CD4-positive, alpha-beta T cell (primary cell): ENCODE results near the gene SLC27A2. TPM values are rescaled to one million over a fixed set of nuclear protein-coding genes. Genes with fewer than 3 reads are reported as not detected.

Experiments
- ATAC-seq: fragments of 200-7000 bp; cut with Tn5 transposase; one replicate; pipeline ENCODE4 v1.10.0; 2022; ENCODE audit warnings: mild to moderate bottlenecking; ENCODE audit not compliant: poor library complexity
- CTCF ChIA-PET: fragments of 350-600 bp; sonication (Branson Sonifier 250); formaldehyde crosslinking; loops from one replicate; lab custom pipeline; 2021; ENCODE audit warnings: antibody characterized with exemption, inconsistent platforms; lab: Charles Lee
- POLR2A ChIA-PET: fragments of 350-600 bp; sonication (Branson Sonifier 250); formaldehyde crosslinking; loops from one replicate; lab custom pipeline; 2021; ENCODE audit warnings: antibody characterized with exemption, inconsistent platforms; lab: Charles Lee
- DNase-seq, 14 experiments: peaks; one replicate each; pipeline ENCODE4 v3.0.0-alpha.2; 2013 to 2020; ENCODE audit warnings: mixed read lengths in 2 of 14
- H3K27ac ChIP-seq, 2 donors: one replicate each; pipeline versions ENCODE4 v1.5.1 to v1.7.0; 2013; ENCODE audit warnings: low read length in 2 of 2, low read depth in 1 of 2, mild to moderate bottlenecking in 1 of 2
- H3K27me3 ChIP-seq, 2 experiments: 1 replicate in 1 of 2; 2 replicates in 1 of 2; pipeline versions ENCODE4 v1.6.1 to v1.7.0; 2013; ENCODE audit warnings: low read length in 2 of 2, control low read depth in 1 of 2, mild to moderate bottlenecking in 1 of 2, moderate library complexity in 1 of 2; ENCODE audit not compliant: insufficient read depth in 2 of 2, control insufficient read depth in 1 of 2
- H3K36me3 ChIP-seq: one replicate; pipeline ENCODE4 v1.6.1; 2013; ENCODE audit warnings: low read length, control low read depth; ENCODE audit not compliant: insufficient read depth
- H3K4me1 ChIP-seq: one replicate; pipeline ENCODE4 v1.6.1; 2013; ENCODE audit warnings: low read length, control low read depth; ENCODE audit not compliant: insufficient read depth
- H3K4me3 ChIP-seq: one replicate; pipeline ENCODE4 v1.5.1; 2013; ENCODE audit warnings: mild to moderate bottlenecking, low read length, moderate library complexity
- H3K9me3 ChIP-seq, 2 experiments: 1 replicate in 1 of 2; 2 replicates in 1 of 2; pipeline versions ENCODE4 v1.6.1 to v1.7.0; 2013; ENCODE audit warnings: low read length in 2 of 2, mild to moderate bottlenecking in 2 of 2, control low read depth in 1 of 2, moderate library complexity in 1 of 2; ENCODE audit not compliant: control insufficient read depth in 1 of 2, insufficient read depth in 1 of 2
- H3K27ac Mint-ChIP-seq: one replicate; pipeline ENCODE4 v1.8.0; 2020; ENCODE audit warnings: mixed read lengths
- H3K27me3 Mint-ChIP-seq: one replicate; pipeline ENCODE4 v1.8.0; 2021; ENCODE audit warnings: mixed read lengths
- H3K36me3 Mint-ChIP-seq: one replicate; pipeline ENCODE4 v1.8.0; 2021; ENCODE audit warnings: low read depth, mixed read lengths
- H3K4me1 Mint-ChIP-seq: one replicate; pipeline ENCODE4 v1.8.0; 2021; ENCODE audit warnings: low read depth, mixed read lengths
- H3K4me3 Mint-ChIP-seq: one replicate; pipeline ENCODE4 v1.8.0; 2020; ENCODE audit warnings: mild to moderate bottlenecking, mixed read lengths
- H3K9me3 Mint-ChIP-seq: one replicate; pipeline ENCODE4 v1.8.0; 2020; ENCODE audit warnings: mixed read lengths
- CTCF ChIP-seq: fragments of 200-600 bp; IDR thresholded peaks from one replicate; pipeline ENCODE4 v1.8.0; 2022; ENCODE audit warnings: antibody characterized with exemption, mild to moderate bottlenecking
- intact Hi-C, 2 experiments: fragments of 100-400 bp; cut with DNase I in 1 of 2; cut with micrococcal nuclease in 1 of 2; formaldehyde crosslinking; loops; one replicate each; pipeline versions ENCODE4 v1.15.1 to v1.9.0; 2023 to 2025; cut with DNase I, micrococcal nuclease
- total RNA-seq, 174 experiments: library from RNA in 2 of 174; stranded (reverse) in 2 of 174; gene quantifications; one replicate each; pipeline ENCODE4 v1.2.3 and lab custom pipeline; 2021 to 2026

SLC27A2 gene
- total RNA-seq, 2 experiments from 2014 or later = 0.22 to 0.31 TPM

DNA sequence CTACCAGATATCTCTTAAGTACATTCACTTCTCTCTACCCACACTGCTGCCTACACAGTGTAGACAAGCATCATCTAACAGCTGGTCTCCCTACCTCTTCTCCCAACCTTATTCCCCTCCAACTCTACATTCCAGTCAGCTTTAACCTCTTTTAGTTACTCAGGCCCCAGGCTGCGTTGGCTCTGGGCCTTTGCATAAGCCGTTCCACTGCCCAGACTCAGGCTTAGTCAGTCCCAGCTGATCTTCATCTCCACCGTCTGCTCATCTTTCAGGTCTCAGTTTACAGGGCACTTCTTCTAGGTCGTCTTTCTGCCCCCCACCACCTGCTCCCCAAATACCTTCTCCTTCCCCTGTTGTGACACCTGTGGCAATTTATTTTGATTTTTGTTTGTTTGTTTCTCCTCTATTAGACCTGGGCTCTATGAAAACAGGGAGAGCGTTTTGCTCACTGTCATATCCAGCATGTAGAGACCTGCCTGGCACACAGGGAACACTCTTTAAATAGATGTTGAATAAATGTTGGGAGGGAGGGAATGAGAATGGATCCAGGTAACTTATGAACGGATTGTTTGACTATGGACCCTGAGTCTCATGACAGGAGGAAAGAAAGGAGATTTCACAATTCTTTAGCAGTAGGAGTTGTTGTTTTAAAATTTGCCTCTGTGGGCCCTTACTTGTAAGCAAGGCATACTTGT is 11.1 kb downstream of the SLC27A2 start:
- Mint-ChIP-seq H3K9me3 (no peaks in the 10 kb centered on the region), H3K4me3 (no peak overlapping the region), H3K27me3 (no peaks in the 10 kb centered on the region), H3K27ac (no peak overlapping the region), H3K36me3 (no peaks in the 10 kb centered on the region), H3K4me1 (no peaks in the 10 kb centered on the region)
- Histone ChIP-seq H3K27me3 (no peaks in the 10 kb centered on the region), H3K4me3 (no peak overlapping the region), H3K27ac (no peak overlapping the region), H3K9me3 (no peaks in the 10 kb centered on the region), H3K36me3 (no peaks in the 10 kb centered on the region), H3K4me1 (no peaks in the 10 kb centered on the region)
- intact Hi-C loops = loop anchor here in 1 of 2 experiments (10.0 kb wide), 1 partner anchor 62 kb away; no protein-coding TSS in a partner anchor
- TF ChIP-seq CTCF = no peak
- CTCF ChIA-PET = no interaction called here
- ATAC-seq = no peak
- no peak for DNase-seq
- POLR2A ChIA-PET = no interaction called here

DNA sequence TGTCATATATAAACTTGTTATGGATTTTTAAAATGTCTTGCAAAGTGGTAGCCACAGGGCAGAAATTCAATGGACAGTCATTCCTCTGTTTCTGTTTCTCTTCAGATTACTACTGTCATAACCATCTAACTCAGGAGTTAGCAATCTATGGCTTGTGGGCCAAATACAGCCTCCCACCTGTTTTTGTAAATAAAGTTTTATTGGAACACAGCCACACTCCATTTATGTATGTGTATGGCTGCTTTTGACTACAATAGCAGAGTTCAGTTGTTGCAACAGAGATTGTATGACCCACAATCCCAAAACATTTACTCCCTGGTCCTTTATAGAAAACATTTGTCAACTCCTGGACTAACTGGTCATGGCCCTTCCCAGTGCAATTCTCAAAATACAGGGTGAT is 20.0 kb downstream of the SLC27A2 start:
- no peak for TF ChIP-seq CTCF
- H3K27me3 Mint-ChIP-seq = no peaks in the 10 kb centered on the region
- Histone ChIP-seq H3K4me3 (no peak overlapping the region), H3K36me3 (no peaks in the 10 kb centered on the region), H3K4me1 (no peaks in the 10 kb centered on the region), H3K27ac (no peak overlapping the region), H3K27me3 (no peaks in the 10 kb centered on the region), H3K9me3 (no peaks in the 10 kb centered on the region)
- H3K9me3 Mint-ChIP-seq = no peaks in the 10 kb centered on the region
- no peak overlapping the region for H3K4me3 Mint-ChIP-seq
- H3K4me1 Mint-ChIP-seq = no peaks in the 10 kb centered on the region
- H3K36me3 Mint-ChIP-seq = no peaks in the 10 kb centered on the region
- ATAC-seq (no peak), DNase-seq (no peak)
- CTCF ChIA-PET = no interaction called here
- POLR2A ChIA-PET = no interaction called here
- intact Hi-C loops = no loop called here
- H3K27ac Mint-ChIP-seq = no peak overlapping the region

DNA sequence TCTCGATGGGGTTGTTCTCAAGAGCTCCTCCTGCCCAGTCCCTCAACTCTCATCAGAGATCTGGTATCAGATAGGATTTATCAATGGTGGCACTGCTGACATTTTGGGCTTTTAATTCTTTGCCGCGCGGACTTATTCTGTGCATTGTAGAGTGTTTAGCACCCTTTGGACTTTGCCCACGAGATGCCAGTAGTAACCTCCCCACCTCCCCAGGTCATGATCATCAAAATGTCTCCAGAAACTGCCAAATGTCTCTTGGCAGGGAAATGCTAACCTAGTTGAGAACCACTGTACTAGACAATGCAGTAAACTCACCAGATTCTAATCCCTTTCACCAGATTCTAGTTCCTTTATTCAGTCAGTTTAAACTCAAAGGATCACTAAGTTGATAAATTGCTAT is 24.0 kb downstream of the SLC27A2 start:
- ATAC-seq = no peak
- TF ChIP-seq CTCF = no peak
- no peak overlapping the region for H3K27ac ChIP-seq
- POLR2A ChIA-PET = no interaction called here
- H3K27me3 Mint-ChIP-seq = no peaks in the 10 kb centered on the region
- peaks cover 0 to 3% of the 10 kb centered on the region in 2 experiments for H3K27me3 ChIP-seq
- no peaks in the 10 kb centered on the region for H3K4me1 Mint-ChIP-seq
- peaks cover 2% of the 10 kb centered on the region for H3K9me3 Mint-ChIP-seq
- H3K27ac Mint-ChIP-seq = no peak overlapping the region
- intact Hi-C loops = no loop called here
- no peaks in the 10 kb centered on the region for H3K36me3 ChIP-seq
- H3K36me3 Mint-ChIP-seq = no peaks in the 10 kb centered on the region
- CTCF ChIA-PET = no interaction called here
- H3K9me3 ChIP-seq = peaks cover 0 to 7% of the 10 kb centered on the region in 2 experiments
- no peak overlapping the region for H3K4me3 ChIP-seq
- H3K4me1 ChIP-seq = no peaks in the 10 kb centered on the region
- H3K4me3 Mint-ChIP-seq = no peak overlapping the region
- DNase-seq = no peak
